GM12878 (cell line): ENCODE results near the gene PRR5L.

Source experiments
- CTCF ChIP-seq, 3 experiments: IDR thresholded peaks in 2 of 3; conservative IDR thresholded peaks in 1 of 3; 2 replicates each; pipeline ENCODE4 v1.5.1; 2011; ENCODE audit warnings: low read depth in 3 of 3, low read length in 3 of 3, mild to moderate bottlenecking in 3 of 3, control low read depth in 2 of 3, moderate library complexity in 2 of 3, inconsistent platforms in 1 of 3, mixed read lengths in 1 of 3; ENCODE audit not compliant: control insufficient read depth in 2 of 3, insufficient read depth in 1 of 3; ENCODE audit errors: extremely low read depth in 1 of 3
- JUND ChIP-seq: IDR thresholded peaks from 2 replicates; pipeline ENCODE4 v1.6.1; 2012; ENCODE audit warnings: low read depth, mild to moderate bottlenecking, low read length, improper control_type of control experiment, moderate library complexity
- MYC ChIP-seq: IDR thresholded peaks from 2 replicates; pipeline ENCODE4 v1.6.1; 2011; ENCODE audit warnings: mild to moderate bottlenecking, low read length, moderate library complexity, inconsistent platforms; ENCODE audit not compliant: insufficient read depth, insufficient replicate concordance, insufficient read length, severe bottlenecking
- POLR2AphosphoS5 ChIP-seq: IDR thresholded peaks from 2 replicates; pipeline ENCODE4 v1.6.1; 2011; ENCODE audit warnings: mild to moderate bottlenecking, low read length, inconsistent platforms
- RB1 ChIP-seq: fragments of 450-650 bp; formaldehyde crosslinking; IDR thresholded peaks from 2 replicates; pipeline ENCODE4 v1.6.1; 2017; ENCODE audit warnings: mild to moderate bottlenecking, borderline replicate concordance
- ZNF24 ChIP-seq: fragments of 450-650 bp; IDR thresholded peaks from 2 replicates; pipeline ENCODE4 v1.6.1; 2017; ENCODE audit warnings: antibody characterized with exemption, mild to moderate bottlenecking

GRCh38 chr11:36471577-36471976 is 175.5 kb downstream of the PRR5L start:
- no peak for TF ChIP-seq POLR2AphosphoS5
- no peak for TF ChIP-seq CTCF (IDR thresholded peaks at IDR 0.05 in 2 of 3, conservative IDR thresholded peaks at IDR 0.05 in 1 of 3; ENCODE audit: control insufficient read depth in 2 of 3, extremely low read depth in 1 of 3, insufficient read depth in 1 of 3, low read depth in 3 of 3, low read length in 3 of 3)
- no peak for TF ChIP-seq RB1
- TF ChIP-seq MYC = no peak
- no peak for TF ChIP-seq ZNF24
- no peak for TF ChIP-seq JUND
